ENCODE results near the gene WNT11.

GRCh38 chr11:76159303-76159937, 46.9 kb downstream of the WNT11 start:
- TF ChIP-seq CTCF (conservative IDR thresholded peaks at IDR 0.05): no peak
- TF ChIP-seq EZH2 (IDR thresholded peaks at IDR 0.05; ENCODE audit: low read depth): no peak

All from PC-9 (cell line).